Measurements from ENCODE around the gene PSENEN.
A peak's percentile ranks its signal among the peaks of the same experiment; 100 is the strongest.
"Not testable (repeated sequence)": the region's sequence is repeated elsewhere in the genome, so short reads cannot be mapped to it uniquely, and the experiment has no call there.

The PSENEN gene

GRCh38 chr19:35789978-35790944 is 44.8 kb downstream of the PSENEN start:
- DNase-seq: no peak

GRCh38 chr19:35790981-35791813 is 45.7 kb downstream of the PSENEN start:
- peak; percentile 24 to 66 for DNase-seq

- DNase-seq: no peak
These were observed 46.4 kb downstream of the PSENEN start for GRCh38 chr19:35791814-35792279.

- no peak for DNase-seq
These were observed 46.9 kb downstream of the PSENEN start for GRCh38 chr19:35792312-35792711.

GRCh38 chr19:35792888-35793287 is 47.4 kb downstream of the PSENEN start:
- DNase-seq: no peak

- DNase-seq: no peak
These were observed 48.1 kb downstream of the PSENEN start for GRCh38 chr19:35793381-35794165.

GRCh38 chr19:35795564-35795963 is 50.1 kb downstream of the PSENEN start:
- not testable (repeated sequence) for DNase-seq

Measured in SHP77 (cell line).